Measurements from ENCODE around the gene ZMYND19. TPM values are rescaled to one million over a fixed set of nuclear protein-coding genes. Genes with fewer than 3 reads are reported as not detected.
"Not testable (repeated sequence)": the region's sequence is repeated elsewhere in the genome, so short reads cannot be mapped to it uniquely, and the experiment has no call there.

Gene ZMYND19
- total RNA-seq, 2 experiments from 2014 or later = 31.3 to 33.0 TPM

- H3K4me3 Mint-ChIP-seq = peak overlapping the region; percentile 85
- H3K36me3 Mint-ChIP-seq = peaks cover 1% of the 10 kb centered on the region
- H3K27me3 Mint-ChIP-seq = no peaks in the 10 kb centered on the region
- ATAC-seq (ENCODE audit: low read depth) (no peak), DNase-seq (no peak)
- POLR2A ChIA-PET = interaction anchor here (1.4 kb wide), 1 partner anchor 26 kb away, joined by 3 read pairs; the partner anchor contains the start of gene ARRDC1
- peak overlapping the region; percentile 48 for H3K27ac Mint-ChIP-seq
- no peaks in the 10 kb centered on the region for H3K9me3 Mint-ChIP-seq
- H3K4me1 Mint-ChIP-seq = peaks cover 23% of the 10 kb centered on the region
Measured at GRCh38 chr9:137579259-137579604, 11.1 kb downstream of the ZMYND19 start.

DNA sequence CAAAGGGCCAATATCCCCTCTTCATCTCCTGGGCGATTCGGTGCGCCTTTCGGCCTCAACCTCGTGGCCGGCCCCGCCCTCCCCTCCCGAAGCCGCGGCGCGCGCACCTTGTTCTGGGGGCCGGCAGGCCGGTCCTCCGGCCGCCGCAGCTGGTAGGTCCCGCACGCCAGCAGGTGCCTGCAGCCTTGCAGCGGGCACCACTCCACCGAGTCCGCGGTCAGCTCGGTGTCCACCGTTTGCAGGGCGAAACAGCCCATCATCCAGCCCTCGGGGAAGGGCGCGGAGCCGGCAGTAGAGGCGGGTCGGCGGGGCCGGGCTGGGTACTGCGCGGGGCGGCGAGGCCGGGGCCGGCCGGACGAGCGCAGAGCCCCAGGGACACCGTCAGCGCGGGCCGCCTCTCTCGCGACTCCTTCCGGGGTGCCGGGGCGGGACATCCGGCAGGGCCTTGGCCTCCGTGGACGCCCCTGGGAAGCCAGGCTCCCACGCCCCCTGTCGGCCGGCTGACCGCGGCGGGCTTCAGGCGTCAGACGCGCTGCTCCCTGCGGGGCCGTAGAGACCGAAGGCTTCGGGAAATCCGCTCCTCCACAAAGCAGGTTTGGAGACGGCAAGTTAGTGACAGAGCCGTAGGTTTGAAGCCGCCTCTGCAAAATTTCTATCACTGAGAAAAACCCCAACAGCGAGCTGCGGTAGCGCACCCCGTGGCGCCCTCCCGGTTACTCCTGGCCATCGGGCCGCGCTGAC is 11.6 kb downstream of the ZMYND19 start, which contains the start of gene DPH7:
Gene DPH7 (minus strand): TSS at position 408 of the 741 bp plus-strand sequence. CDS start 148 bp downstream, at position 260.
- POLR2A ChIA-PET = interaction anchor here (1.4 kb wide), 1 partner anchor 26 kb away, joined by 3 read pairs; the partner anchor contains the start of gene ARRDC1
- H3K27ac Mint-ChIP-seq = peak within 1 kb of the TSS; percentile 56
- DNase-seq (peak; percentile 99), ATAC-seq (ENCODE audit: low read depth) (peak; percentile 99)
- H3K27me3 Mint-ChIP-seq = no peaks in the 10 kb centered on the region
- H3K4me1 Mint-ChIP-seq = peaks cover 23% of the 10 kb centered on the region
- H3K36me3 Mint-ChIP-seq = peaks cover 1% of the 10 kb centered on the region
- H3K9me3 Mint-ChIP-seq = no peaks in the 10 kb centered on the region
- peak within 1 kb of the TSS; percentile 85 for H3K4me3 Mint-ChIP-seq

DNA sequence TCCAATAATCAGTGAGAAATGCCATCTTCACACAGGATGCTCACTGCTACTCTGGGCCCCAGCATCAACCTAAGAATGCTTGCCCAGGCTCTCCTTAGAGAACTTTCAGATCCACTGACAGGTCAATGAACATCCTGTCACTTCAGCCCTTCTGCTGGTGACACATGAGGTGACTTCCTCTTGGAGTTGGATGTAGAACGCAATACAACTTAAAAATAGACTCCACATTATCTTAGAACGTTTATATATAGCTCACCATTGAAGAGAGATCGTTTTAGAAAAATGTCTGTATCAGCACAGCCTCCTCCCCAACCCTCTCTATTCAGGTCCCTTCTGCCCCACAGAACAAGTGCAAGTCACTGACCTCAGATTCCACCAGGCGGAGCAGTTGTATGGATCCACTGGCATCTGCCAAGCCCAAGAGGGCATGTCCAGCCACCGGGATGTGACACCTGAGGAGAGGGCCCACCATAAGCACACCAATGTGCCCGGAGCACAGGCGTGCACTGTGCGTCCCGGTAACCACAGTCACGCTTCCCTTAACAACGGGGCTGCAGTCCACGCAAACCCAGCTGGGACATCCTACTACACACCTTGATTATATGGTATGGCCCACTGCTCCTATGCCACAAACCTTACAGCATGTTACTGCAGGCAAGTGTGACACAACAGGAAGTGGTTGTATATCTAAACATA is 14.4 kb downstream of the ZMYND19 start:
- POLR2A ChIA-PET = no interaction called here
- H3K27ac Mint-ChIP-seq = peak overlapping the region; percentile 16
- DNase-seq (no peak), ATAC-seq (ENCODE audit: low read depth) (no peak)
- H3K4me1 Mint-ChIP-seq = peaks cover 25% of the 10 kb centered on the region
- H3K4me3 Mint-ChIP-seq = peak overlapping the region; percentile 22
- H3K27me3 Mint-ChIP-seq = no peaks in the 10 kb centered on the region
- peaks cover 8% of the 10 kb centered on the region for H3K36me3 Mint-ChIP-seq
- no peaks in the 10 kb centered on the region for H3K9me3 Mint-ChIP-seq

DNA sequence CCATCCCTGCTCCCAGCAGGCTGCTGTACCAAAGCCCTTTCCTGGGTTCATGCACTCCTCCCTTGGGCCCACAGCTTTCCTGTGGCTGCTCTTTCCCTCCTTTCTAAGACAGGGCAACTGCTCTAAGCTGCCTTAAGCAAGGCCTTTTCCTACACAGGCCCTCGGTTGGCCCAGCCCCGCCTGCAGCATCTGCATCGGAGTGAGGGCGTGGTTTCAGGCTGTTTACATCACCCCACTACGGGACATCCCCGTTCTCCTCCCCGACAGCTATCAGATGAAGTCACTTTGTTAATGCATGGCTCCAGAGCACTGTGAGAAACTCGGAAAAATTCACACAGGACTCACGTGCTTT is 15.0 kb downstream of the ZMYND19 start:
- no peak overlapping the region for H3K4me3 Mint-ChIP-seq
- H3K4me1 Mint-ChIP-seq = peaks cover 29% of the 10 kb centered on the region
- H3K27ac Mint-ChIP-seq = no peak overlapping the region
- H3K27me3 Mint-ChIP-seq = no peaks in the 10 kb centered on the region
- peaks cover 13% of the 10 kb centered on the region for H3K36me3 Mint-ChIP-seq
- no peak for ATAC-seq (ENCODE audit: low read depth)
- POLR2A ChIA-PET = no interaction called here
- no peak for DNase-seq
- no peaks in the 10 kb centered on the region for H3K9me3 Mint-ChIP-seq

- DNase-seq = no peak
- Mint-ChIP-seq H3K27me3 (no peaks in the 10 kb centered on the region), H3K27ac (no peak overlapping the region), H3K4me3 (no peak overlapping the region), H3K4me1 (peaks cover 29% of the 10 kb centered on the region), H3K9me3 (no peaks in the 10 kb centered on the region), H3K36me3 (peaks cover 17% of the 10 kb centered on the region)
- POLR2A ChIA-PET = no interaction called here
- ATAC-seq (ENCODE audit: low read depth) = no peak
Measured at GRCh38 chr9:137574192-137574591, 16.1 kb downstream of the ZMYND19 start.

GRCh38 chr9:137570566-137570965 is 19.7 kb downstream of the ZMYND19 start:
- Mint-ChIP-seq H3K9me3 (no peaks in the 10 kb centered on the region), H3K4me1 (peaks cover 12% of the 10 kb centered on the region), H3K4me3 (no peak overlapping the region), H3K27me3 (no peaks in the 10 kb centered on the region), H3K36me3 (peaks cover 19% of the 10 kb centered on the region), H3K27ac (no peak overlapping the region)
- DNase-seq (no peak), ATAC-seq (ENCODE audit: low read depth) (no peak)
- POLR2A ChIA-PET = no interaction called here

DNA sequence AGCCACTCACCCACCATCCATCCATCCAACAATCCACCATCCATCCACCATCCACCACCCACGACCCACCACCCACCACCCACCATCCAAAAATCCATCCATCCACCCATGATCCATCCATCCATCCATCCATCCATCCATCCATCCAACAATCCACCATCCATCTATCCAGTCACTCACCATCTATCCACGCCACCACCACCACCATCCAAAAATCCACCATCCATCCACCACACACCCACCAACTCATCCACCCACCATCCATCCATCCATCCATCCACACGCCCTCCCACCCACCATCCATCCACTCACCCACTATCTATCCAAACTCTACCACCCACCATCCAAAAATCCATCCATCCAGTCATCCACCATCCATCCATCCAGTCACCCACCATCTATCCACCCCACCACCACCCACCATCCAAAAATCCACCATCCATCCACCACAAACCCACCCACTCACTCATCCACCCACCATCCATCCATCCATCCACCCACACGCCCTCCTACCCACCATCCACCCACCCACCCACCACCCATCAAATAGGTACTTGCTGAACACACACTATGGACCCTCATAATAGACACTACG is 20.6 kb downstream of the ZMYND19 start:
- POLR2A ChIA-PET = no interaction called here
- H3K27ac Mint-ChIP-seq = no peak overlapping the region
- ATAC-seq (ENCODE audit: low read depth) = no peak

DNA sequence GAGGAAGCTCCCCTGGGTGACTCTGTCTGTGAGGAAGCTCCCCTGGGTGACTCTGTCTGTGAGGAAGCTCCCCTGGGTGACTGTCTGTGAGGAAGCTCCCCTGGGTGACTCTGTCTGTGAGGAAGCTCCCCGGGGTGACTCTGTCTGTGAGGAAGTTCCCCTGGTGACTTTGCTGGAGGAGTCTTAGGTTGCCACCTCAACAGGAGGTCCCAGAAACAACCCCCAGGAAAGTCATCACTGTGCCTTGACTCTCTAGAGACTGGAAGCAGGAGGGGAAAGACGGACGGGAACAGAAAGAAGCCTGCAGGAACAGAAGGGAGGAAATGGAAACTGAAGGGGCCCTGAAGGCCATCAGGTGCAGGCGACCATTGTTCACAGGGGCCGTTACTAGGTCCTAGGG is 21.9 kb downstream of the ZMYND19 start:
- H3K4me3 Mint-ChIP-seq; ATAC-seq (ENCODE audit: low read depth); H3K27me3 Mint-ChIP-seq; H3K27ac Mint-ChIP-seq; DNase-seq; POLR2A ChIA-PET; H3K9me3 Mint-ChIP-seq: not testable (repeated sequence)
- Mint-ChIP-seq H3K4me1 (peaks cover 16% of the 10 kb centered on the region), H3K36me3 (peaks cover 24% of the 10 kb centered on the region)

More for the DNA sequence above, 20.6 kb downstream of the ZMYND19 start:
- H3K9me3 Mint-ChIP-seq = no peaks in the 10 kb centered on the region
- DNase-seq = no peak
- no peaks in the 10 kb centered on the region for H3K27me3 Mint-ChIP-seq
- H3K36me3 Mint-ChIP-seq = peaks cover 17% of the 10 kb centered on the region
- H3K4me3 Mint-ChIP-seq = no peak overlapping the region
- H3K4me1 Mint-ChIP-seq = peaks cover 11% of the 10 kb centered on the region

DNA sequence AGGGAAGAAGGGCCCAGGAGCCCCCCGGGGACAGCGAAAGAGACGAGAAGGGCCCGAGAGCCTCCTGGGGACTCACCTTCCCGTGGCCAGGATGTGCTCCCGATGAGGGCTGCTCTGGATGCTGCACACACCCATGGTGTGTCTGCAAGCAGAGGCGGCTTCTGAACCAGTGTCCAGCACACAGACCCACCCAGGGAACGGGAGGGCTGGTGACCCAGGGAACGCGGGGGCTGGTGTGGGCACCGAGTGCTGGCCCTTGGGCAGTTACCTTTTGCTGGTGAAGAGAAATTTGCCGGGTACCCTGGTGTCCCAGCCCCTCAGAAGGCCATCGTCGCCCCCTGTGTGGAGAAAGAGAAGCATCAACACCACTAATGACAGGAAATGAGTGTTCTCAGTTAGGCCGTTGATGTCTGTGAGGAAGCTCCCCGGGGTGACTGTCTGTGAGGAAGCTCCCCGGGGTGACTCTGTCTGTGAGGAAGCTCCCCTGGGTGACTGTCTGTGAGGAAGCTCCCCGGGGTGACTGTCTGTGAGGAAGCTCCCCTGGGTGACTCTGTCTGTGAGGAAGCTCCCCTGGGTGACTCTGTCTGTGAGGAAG is 25.4 kb downstream of the ZMYND19 start:
- Mint-ChIP-seq H3K9me3 (no peaks in the 10 kb centered on the region), H3K27me3 (no peaks in the 10 kb centered on the region), H3K36me3 (peaks cover 15% of the 10 kb centered on the region), H3K4me1 (peaks cover 9% of the 10 kb centered on the region), H3K27ac (peak overlapping the region; percentile 61), H3K4me3 (no peak overlapping the region)
- ATAC-seq (ENCODE audit: low read depth) (no peak), DNase-seq (no peak)
- POLR2A ChIA-PET = no interaction called here

DNA sequence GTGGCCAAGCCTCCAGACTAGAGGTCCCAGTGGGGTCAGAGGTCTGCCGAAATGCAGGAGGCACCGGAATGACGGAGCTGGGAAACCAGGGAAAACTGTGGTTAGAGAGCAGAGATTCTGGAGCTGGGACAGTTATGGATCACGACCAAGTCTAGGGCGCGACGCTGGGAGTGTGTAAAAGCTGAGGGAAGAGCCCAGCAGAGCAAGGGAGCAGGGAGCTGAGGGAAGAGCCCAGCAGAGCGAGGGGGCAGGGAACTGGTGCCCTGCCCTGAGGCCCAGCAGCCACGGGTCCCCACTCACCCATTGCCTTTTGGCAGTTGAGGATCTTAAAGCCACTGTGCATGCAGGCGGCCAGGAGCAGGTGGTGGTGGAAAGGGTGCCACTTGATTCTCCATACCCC is 26.2 kb downstream of the ZMYND19 start:
- Mint-ChIP-seq H3K4me1 (peaks cover 9% of the 10 kb centered on the region), H3K9me3 (no peaks in the 10 kb centered on the region), H3K27ac (peak overlapping the region; percentile 59), H3K4me3 (no peak overlapping the region), H3K36me3 (peaks cover 15% of the 10 kb centered on the region), H3K27me3 (no peaks in the 10 kb centered on the region)
- ATAC-seq (ENCODE audit: low read depth) = no peak
- POLR2A ChIA-PET = interaction anchor here (1.8 kb wide), 1 partner anchor 12 kb away, joined by 5 read pairs; the partner anchor contains the start of gene MRPL41
- no peak for DNase-seq

GRCh38 chr9:137558127-137558526 is 32.2 kb downstream of the ZMYND19 start:
- ATAC-seq (ENCODE audit: low read depth) (no peak), DNase-seq (no peak)
- no peak overlapping the region for H3K4me3 Mint-ChIP-seq
- H3K36me3 Mint-ChIP-seq = peaks cover 9% of the 10 kb centered on the region
- no peaks in the 10 kb centered on the region for H3K27me3 Mint-ChIP-seq
- no peak overlapping the region for H3K27ac Mint-ChIP-seq
- no peaks in the 10 kb centered on the region for H3K9me3 Mint-ChIP-seq
- H3K4me1 Mint-ChIP-seq = no peaks in the 10 kb centered on the region
- POLR2A ChIA-PET = no interaction called here

DNA sequence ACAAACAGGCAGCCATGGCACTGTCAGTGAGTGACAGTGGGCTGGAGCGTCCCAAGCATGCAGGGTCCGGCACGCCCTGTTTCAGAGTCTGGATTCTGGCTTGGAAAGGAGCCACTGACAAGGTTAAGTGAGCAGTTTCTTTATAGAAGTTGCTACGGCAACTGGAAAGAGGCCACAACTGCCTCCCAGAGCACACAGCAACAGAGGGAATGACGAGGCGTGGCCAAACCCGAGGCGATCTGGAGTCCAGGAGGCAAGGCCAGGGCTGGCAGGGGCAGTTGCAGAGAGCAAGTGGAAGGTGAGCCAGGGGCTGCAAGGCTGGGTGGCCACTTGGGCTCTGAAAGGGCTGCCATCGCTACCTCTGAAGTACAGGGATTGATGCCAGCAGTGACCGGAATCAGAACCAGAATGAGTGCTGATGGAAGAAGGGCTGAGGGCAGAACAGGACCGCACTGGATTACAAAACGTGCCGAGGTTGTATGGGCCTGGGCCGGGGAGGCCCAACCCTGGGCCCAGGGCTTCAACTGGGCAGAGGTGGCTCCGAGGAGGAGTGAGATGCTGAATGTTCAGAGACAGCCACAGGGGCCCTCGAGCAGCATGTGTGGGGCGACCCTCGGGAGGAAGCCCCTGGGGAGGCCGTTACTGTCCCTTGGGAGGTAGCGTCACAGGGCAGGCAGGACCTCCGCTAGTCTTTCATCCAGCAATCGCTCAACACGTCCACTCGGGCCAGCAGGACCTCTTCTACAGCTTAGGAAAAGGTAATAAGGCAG is 34.1 kb downstream of the ZMYND19 start:
- no peak for ATAC-seq (ENCODE audit: low read depth)
- no peak overlapping the region for H3K4me3 Mint-ChIP-seq
- no peak for DNase-seq
- H3K36me3 Mint-ChIP-seq = peaks cover 7% of the 10 kb centered on the region
- no peaks in the 10 kb centered on the region for H3K27me3 Mint-ChIP-seq
- H3K9me3 Mint-ChIP-seq = no peaks in the 10 kb centered on the region
- H3K4me1 Mint-ChIP-seq = peaks cover 3% of the 10 kb centered on the region
- H3K27ac Mint-ChIP-seq = no peak overlapping the region
- POLR2A ChIA-PET = no interaction called here

GRCh38 chr9:137555179-137555578 is 35.1 kb downstream of the ZMYND19 start:
- H3K27ac Mint-ChIP-seq = peak overlapping the region; percentile 34
- POLR2A ChIA-PET = no interaction called here
- H3K9me3 Mint-ChIP-seq = no peaks in the 10 kb centered on the region
- no peaks in the 10 kb centered on the region for H3K27me3 Mint-ChIP-seq
- H3K4me1 Mint-ChIP-seq = peaks cover 5% of the 10 kb centered on the region
- DNase-seq = no peak
- ATAC-seq (ENCODE audit: low read depth) = no peak
- H3K4me3 Mint-ChIP-seq = no peak overlapping the region
- H3K36me3 Mint-ChIP-seq = peaks cover 7% of the 10 kb centered on the region
